ENCODE data around the gene ARV1.

The ARV1 gene

DNA sequence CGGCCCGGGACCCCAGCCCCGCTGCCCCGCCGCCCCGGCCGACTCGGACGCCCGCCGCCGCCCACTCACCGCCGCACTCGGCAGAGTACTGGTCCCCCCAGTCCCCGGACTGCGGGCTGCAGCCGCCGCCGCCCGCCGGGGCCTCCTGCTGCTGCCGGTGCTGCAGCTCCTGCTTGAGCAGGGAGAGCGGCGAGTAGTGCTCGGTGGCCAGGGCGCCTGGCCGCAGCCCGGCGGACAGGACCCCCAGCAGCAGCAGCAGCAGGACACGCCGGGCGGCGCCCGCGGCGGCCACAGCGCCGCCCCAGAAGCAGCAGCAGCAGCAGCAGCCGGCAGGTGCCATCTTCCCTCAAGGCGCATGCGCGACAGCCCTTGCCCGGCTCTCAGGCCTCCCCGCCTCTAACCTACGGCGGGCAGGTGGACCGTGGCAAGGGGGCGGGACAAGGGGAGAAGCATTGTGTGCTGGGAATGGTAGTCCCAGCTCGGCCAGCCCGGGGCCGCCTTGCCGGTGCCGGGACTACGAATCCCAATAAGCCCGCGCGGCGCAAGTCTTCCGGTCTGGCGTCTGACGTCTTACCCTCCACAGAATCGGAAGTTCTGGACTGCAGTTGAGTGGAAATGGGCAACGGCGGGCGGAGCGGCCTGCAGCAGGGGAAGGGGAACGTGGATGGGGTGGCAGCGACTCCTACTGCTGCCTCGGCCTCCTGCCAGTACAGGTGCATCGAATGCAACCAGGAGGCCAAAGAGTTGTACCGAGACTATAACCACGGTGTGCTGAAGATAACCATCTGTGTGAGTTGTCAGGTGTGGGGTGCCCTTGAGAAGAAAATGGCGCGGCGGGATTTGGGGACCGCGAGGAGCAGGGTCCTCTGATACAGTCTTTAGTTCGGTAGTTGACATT lies at the start of gene ARV1, which contains the start of gene TTC13:
TSS of gene ARV1 (plus strand) at position 604 of the 898 bp plus-strand sequence. CDS start at position 616, 12 bp downstream.
TSS of gene TTC13 (minus strand) at position 371 of the 898 bp plus-strand sequence. CDS start at position 340, 31 bp downstream.
- peak; percentile 98 for DNase-seq

DNA sequence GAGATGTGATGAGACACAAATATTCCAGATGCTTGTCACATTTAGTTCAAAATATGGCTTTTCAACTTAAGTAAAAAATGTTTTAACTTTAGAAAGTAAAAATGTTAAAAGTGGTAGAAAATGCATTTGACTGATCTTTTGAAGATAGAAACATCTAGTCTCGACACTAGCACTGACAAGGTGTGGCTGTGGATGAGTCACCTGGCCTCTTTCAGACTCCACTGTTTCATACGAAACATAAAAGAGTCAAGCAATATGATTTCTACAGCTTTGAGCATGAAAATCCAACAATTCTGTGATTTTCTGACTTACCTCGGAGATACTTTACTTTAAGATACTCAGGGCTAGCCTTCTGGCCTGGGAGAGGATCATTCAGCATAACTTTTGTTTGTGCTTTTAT lies 47.9 kb upstream of the ARV1 start:
- DNase-seq: no peak

DNA sequence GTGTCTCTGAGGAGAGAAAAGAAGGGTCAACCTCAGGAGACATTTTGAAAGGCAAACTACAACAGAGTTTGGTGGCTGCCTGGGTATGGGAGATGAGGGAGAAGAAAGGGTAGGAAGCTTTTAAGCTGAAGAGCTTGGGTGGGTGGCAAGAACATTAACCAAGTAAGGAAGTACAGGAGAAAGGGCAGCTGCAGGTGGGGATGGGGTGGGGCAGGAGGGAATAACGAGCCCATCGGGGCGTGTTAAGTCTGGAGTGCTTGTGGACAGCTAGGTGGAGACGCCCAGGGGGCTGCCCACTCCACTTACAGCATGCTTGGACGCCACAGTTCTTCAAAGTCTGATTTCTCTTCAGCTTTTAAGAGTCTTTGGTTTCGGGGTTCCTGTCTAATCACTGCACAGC lies 43.0 kb upstream of the ARV1 start:
- DNase-seq: no peak

DNA sequence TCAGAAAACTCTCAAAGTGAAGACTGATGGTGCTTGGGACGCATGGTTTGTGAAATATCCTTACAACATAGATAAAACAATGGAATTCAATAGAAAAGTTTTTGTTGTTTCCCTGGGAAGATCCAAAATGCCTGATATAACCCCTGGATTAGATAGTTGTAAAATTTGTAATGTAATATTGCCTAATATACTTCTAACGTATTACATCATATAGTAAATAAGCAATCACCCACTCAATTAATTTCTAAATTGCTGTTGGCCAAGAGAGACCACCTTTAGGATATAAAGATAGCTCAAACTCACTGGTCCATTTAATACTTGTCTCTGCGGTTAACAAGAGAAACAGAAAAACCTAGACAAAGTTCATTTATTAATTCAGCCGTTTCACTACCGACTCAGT lies 42.4 kb upstream of the ARV1 start:
- no peak for DNase-seq

DNA sequence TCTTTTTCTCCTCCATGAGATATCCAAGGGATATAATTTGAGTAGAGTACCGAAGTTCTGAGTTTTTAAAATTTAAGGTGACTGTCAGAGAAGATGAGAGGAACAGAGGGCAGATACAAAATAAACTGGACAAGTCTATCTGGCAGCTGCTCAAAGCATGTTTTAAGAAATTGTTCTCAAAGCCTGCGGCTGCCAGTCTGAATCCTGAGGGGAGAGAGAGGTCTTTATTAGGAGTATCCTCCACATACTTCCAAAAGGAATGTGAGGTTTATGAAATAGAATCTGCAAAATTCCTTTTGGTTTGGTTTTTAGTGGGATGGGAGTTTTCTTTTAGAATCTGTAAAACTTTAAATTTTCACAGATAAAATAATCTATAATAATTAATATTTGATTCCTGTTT lies 41.5 kb upstream of the ARV1 start:
- no peak for DNase-seq

DNA sequence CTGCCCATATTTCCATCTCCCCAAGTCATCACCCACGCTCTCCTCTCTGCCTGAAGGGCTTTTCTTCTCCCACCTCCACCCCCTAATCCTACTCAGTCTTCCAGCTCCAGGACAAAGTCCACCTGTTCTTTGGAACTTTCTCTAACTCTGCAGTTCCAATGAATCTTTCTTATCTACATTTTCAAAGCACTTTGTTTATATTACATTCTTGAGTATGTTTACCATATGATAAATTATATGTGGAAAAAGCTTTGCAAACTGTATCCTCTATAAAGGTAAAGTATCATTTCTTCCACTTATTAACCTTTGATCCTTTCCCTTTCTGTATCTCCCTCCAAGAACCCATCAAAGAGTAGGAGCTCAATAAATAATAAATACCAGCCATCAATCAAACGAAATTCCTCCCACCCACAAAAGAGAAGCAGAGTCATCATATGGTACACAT lies 39.9 kb upstream of the ARV1 start:
- no peak for DNase-seq

DNA sequence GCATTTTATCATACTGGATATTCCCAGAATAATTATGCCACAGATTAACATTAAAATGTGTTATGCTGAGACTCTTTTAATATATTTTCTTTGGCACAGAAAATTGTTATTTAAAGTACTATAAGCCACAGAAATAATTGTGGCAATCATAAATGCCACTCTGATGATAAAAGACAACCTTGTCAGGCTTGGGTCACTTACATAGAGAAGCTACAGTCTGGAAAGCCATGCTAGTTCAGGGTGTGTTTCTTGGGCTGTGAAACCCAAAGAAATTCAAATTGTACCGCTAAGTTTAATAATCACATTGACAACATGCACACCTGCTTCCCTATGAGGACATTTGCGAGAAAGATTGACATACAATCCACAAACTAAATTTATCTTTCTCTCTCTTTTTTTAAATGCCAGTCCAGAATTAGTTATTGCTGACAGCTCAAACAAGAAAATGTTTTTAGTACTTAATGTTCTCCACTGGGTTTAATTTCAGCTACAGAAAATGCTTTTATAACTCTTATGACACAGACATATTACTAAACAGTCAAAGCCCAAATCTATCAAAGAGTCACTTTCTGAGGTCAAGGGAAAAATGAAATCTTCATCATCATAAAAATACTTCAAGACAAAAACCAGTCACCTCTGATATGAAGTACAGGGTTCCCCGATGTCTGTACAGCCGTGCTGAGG lies 38.9 kb upstream of the ARV1 start:
- DNase-seq: no peak

DNA sequence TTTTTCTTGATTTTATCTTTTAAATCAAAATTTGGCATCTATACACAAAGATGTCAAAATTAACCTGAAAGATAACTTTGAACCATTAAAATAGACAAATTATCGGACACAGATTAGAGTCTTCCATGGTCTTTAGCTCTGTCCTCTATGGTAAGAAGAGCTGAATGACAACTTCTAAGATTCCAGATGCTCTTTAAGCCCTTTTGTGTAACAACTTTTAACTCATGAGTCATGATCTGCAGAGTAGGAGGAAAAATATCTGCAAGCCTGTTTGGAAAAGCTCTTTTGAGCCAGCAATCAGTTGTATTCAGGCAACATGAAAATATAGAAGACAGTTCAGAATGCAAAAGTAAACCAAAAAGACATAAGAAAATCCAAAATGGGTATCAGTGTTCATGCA lies 38.0 kb upstream of the ARV1 start:
- no peak for DNase-seq

DNA sequence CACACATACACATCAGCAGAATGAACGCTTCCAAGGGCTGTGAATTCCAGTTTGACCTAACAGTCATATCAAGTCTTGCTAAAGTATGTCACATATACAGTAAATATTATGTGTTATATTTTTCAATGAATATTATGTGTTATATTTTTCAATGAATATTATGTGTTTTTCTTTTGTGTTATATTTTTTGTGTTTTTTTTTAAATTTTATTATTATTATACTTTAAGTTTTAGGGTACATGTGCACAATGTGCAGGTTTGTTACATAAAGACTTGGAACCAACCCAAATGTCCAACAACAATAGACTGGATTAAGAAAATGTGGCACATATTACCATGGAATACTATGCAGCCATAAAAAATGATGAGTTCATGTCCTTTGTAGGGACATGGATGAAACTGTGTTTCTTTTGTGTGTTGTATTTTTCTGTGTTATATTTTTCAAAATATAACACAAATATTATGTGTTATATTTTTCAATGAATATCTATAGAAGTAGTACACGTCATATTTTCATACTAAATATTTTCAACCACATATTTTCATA lies 35.8 kb upstream of the ARV1 start:
- no peak for DNase-seq

DNA sequence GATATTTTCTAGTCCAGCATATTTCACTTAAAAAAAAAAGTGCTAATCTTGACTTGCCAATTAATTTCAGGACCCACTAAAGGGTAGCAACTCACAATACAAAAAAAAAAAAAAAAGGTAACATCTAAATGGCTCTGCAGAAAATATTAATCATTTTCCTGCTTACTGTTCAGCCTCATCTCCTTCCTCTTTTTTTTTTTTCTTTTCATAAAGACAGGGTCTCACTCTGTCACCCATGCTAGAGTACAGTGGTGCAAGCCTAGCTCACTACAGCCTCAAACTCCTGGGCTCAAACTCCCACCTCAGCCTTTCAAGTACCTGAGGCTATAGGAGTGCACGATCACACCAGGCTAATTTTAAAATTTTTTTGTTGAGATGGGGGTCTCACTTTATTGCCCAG lies 30.6 kb upstream of the ARV1 start:
- DNase-seq: no peak

DNA sequence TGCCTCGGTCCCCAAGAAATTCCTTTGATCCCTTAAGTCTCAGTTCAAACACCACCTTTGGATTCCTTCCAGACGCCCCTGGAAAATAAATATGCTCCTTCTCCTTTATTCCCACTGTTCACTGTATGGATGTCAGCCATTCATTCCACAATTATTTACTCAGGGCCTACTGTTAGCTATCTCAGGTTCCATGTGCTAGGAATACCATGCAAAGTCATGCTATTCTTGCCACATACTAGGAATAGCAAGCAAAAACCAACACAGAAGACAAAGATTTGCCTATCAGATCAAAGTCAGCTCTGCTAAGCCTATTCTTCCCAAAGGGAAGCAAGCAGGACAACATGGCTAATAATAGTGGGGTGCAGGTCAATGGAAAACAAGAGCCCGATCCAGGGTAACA lies 30.0 kb upstream of the ARV1 start:
- no peak for DNase-seq

DNA sequence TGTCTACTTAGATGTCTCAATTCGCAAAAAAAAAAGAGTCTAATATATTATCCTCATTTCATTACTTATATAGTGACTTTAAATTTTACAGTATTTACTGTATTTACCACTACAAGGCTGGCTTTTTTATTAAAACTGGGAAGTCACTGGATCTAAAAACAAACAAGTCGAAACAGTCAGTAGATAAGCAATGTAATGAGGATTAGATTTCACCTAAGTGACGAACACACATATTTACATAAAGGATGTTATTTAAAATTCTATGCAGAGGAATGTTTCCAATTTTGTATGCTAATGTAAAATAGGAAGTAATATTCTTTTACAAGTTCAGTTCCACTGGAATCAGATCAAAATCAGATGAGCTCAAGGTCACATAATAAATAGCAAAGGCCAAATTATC lies 28.5 kb upstream of the ARV1 start:
- no peak for DNase-seq

DNA sequence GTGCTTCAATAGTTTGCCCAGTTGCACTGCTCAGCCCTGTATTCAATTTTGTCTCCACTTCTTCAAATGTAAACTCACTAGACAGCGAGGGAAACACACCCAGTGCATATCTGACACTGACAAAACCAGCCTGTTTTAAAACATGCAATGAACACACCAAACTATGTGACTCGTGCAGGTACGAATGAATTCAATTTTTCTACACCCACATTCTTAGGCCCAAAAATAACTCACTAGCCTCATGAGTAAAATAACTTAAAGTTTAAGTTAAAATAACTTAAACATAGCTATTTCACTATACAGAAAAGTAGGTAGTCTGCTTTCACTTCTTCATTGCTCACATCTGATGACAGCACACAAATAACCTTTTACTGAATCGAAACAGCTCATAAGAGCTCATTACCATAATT lies 21.3 kb upstream of the ARV1 start:
- DNase-seq: no peak

DNA sequence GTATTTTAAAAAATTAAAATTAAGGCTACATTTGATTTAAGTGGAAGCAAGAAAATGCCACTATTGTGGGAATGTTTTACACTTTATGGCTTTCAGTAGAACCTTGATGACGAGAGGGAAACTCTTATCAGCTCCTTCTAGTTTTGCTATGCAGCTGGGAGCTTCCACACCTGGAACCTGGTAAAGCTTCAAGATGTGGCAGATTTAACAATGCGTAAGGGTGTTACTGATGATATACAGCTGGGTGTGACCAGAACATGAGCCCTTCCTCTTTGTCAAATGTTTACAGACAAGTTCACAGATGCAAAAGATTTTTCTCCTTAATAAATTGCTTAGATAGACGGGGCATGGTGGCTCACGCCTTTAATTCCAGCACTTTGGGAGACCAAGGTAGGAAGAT lies 20.5 kb upstream of the ARV1 start:
- DNase-seq: no peak

DNA sequence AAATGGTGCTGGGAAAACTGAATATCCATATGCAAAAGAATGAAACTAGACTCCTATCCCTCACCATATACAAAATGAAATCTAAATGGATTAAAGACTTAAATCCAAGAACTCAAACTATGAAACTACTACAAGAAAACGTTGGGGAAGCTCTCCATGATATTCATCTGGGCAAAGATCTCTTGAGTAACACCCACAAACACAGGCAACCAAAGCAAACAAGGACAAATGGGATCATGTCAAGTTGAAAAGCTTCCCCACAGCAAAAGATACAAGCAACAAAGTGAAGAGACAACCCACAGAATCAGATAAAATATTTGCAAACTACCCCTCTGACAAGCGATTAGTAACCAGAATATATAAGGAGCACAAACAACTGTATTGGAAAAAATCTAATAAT lies 14.0 kb upstream of the ARV1 start:
- no peak for DNase-seq

DNA sequence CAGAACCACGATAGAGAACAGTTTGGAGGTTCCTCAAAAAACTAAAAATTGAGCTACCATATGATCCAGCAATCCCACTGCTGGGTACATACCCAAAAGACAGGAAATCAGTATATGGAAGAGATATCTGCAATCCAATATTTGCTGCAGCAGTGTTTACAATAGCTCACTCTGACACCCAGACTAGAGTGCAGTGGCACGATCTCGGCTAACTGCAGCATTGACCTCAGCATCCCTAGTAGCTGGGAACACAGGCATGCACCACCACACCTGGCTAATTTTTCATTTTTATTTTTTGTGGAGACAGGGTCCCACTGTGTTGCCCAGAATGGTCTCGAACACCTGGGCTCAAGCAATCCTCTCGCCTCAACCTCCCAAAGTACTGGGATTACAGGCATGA lies 13.4 kb upstream of the ARV1 start:
- DNase-seq: no peak

DNA sequence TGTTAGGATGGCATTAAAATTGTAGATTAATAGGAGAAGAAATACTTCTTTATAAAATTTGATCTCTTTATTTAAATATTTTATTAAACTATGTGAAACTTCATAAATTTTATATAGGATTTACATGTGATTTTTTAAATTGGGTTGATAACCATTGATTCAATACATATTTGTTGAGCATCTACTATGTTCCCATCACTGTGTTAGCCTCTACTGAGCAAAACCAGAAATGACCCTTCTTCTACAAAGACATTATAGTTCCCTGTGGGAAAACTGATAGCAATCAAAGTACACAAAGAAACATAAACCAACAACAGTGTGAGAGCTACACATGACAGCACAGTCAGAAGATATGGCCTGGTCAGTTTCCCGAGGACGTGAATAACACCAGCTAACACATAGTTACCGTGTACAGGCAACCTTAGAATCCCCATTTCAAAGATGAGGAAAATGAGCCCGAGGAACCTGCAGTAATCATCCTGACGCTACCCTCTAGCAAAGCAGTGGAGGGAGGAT lies 12.5 kb upstream of the ARV1 start:
- no peak for DNase-seq

DNA sequence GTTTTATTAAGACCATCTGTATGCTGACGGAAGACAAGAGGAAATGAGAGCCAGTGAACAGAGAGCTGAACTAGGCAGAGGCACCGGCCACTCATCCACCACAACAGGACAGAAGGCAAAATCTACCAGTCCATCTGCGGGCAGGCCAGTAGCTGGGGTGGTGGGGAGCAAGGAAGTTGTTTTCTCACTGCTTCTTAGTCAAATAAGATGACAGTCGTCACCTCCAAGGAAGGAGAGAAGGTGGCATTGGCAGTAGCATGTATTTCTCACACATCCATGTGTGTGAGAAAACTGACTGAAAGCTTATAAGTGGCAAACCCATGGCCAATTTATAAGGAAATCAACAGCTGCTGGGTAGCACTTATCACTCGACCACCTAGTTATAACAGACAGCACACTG lies 8.5 kb upstream of the ARV1 start:
- no peak for DNase-seq

DNA sequence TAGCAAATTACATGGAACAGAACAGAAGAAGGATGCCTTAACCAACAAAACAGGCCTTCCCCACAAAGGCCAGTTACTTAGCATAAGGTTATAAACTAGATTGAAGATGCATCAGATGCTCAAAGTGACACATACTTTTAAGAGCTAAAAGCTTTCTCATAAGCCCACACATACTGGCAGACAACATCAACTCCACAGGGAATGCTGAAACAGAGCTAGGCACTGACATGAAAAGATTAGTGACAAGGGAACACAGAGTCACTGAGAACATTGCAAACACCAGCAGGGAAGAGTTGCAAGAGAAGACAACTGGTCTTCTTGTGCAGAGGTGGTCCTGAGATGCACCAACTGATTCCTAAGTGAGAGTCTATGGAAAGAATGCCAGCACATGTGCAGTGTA lies 7.1 kb upstream of the ARV1 start:
- DNase-seq: no peak

DNA sequence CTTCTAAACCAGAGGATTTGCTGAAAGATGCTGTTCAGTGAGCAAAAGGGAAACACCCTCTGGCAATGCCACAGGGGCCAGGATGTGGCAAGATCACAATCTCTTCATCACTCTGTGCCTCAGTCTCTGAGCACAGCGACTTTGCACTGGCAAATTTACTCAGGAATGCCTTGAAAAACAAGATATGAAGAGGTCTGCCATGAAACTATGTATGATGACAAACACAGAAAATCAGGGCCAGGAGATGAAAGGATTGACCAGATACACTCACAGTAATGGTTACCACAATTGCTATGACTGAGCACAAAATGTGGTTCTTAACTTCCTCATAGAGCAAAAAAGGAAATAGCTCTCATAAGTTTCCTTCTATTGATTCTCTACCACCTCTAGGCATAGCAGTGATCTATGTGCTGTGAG lies 6.0 kb upstream of the ARV1 start:
- DNase-seq: peak; percentile 44

DNA sequence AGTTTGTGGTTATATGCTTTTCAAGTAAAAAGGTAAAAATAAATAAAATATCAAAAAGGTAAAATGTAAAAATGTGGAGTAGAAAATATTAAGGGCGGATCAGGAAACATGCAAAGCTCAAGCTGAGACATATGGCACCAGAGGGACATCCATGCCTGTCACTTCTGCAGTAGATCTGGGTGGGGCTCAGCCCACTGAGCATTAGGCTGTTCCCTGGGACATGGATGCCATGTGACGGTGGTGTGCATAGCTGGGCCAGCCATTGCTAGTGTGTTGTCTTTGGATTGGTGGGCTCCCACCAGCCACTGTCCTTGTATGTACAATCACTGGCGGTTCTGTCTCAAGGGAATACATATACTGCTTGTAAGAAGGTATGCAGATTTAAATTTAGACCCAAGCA lies 3.3 kb upstream of the ARV1 start:
- no peak for DNase-seq

DNA sequence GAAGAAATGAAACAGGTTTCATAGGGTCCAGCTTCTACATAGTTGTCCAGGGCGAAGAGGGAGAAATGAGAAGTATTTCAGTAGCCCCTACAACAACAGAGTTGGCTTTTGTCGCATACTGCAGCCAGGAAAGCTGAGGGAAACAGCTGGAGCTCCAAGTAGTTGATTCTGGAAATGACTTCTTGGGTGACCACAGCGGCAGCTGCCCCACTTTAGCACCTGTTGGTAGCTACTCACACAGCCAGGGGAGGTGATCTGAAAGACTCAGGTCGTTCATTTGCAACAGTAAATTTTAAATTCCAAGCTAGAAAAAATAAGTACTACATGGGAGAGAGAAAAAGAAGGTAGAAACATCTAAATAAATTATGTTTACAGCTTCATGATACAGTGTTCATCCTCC lies 2.5 kb upstream of the ARV1 start:
- DNase-seq: no peak

DNA sequence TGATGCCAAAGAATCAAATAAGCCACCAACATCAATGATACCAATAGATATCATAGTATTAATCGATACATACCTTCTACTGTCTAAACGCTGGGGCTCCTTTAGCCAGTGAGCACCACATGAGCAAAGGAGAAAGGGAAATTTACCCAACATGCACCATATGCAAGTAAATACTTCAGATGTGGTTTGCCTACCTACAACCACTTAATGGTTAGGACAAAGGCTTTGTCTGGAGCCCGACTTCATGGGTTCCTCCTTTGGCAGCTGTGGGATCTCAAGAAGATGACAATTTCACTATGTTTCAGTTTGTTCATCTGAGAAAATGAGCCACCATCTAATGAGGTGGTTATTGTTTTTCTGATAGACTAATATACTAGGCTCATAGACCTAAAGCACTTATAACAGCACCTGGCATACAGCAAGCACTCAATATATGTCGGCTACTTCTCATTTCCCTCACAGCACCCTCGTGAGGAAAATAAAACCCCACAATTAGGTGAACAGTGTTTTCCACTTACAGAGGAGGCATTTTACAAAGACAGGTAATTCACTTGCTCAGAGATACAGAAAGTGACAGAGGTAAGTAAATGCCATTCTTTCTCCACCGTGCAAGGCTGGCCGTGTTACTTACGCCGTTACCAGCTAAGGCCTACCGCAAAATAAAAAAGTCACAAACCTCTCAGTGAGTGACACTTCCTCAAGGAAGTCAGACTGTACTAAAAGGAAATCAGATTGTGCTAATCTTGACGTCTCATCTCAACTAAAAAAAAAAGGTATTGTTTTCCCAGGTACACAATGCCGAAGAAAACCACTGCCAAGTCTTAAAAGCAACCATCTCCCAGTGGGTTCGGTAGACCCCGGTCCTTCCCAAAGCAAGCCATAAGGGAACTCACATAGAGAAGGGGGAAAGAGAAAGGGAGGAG lies 1.8 kb upstream of the ARV1 start:
- DNase-seq: peak; percentile 14

Measured in stimulated activated naive CD4-positive, alpha-beta T cell treated with Interleukin-2 at 50 U/mL for 16 hours (primary cell).